Suppressor macrophage treated with lipopolysaccharide for 1 hour (primary cell): ENCODE measurements around the gene FANCG.

Experiments
- DNase-seq, 3 donors: peaks; one replicate each; pipeline ENCODE4 v3.0.0-alpha.2; 2020 to 2022

The FANCG gene

DNA sequence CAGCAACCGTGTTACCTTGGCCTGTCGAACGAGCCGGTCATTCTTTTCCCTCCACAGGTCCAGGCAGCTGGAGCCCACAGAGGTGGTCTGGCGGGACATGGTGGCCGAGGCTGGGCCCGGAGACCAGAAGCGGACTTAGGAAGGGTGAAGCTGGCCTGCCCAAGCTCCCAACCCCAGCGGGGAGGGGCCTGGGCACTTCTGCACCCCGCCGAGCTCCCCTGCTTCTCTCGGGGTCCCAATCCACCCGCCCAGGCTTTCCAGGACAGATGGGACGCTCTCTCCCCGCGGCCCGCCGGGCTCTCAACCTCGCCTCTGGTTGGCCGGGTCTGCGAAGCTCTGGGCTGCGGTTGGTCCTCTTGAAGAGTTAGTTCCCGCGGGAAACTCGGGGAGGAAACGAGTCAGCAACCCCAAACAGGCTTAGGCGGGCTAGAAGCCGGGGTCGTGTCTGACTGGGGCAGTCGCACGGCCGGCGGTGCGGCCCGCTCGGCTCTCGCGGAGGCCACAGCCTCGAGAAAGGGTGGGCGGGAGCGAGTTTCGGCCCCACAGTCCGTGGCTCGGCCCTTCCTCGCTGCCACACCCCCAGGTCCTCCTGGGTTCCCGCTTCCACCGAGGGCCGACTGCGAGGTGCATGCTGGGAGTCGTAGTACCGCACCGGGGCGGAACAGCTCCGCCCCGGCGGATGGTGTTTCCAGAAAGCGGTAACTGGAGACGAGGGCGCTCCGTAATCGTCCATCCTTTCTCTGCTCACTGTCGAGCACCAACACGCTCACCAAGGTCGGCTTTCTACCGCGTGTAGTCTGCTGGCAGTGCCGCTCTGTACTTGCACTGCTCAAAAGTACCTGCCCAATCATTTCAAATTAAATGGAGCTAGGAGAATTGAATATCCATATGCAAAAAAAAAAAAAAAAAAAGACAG lies at the start of gene FANCG:
Gene FANCG, minus strand, starts transcription at position 517 of the 916 bp plus-strand sequence. Its CDS starts 418 bp downstream, at position 99.
- peak; percentile 91 to 95 (median 94) for DNase-seq

DNA sequence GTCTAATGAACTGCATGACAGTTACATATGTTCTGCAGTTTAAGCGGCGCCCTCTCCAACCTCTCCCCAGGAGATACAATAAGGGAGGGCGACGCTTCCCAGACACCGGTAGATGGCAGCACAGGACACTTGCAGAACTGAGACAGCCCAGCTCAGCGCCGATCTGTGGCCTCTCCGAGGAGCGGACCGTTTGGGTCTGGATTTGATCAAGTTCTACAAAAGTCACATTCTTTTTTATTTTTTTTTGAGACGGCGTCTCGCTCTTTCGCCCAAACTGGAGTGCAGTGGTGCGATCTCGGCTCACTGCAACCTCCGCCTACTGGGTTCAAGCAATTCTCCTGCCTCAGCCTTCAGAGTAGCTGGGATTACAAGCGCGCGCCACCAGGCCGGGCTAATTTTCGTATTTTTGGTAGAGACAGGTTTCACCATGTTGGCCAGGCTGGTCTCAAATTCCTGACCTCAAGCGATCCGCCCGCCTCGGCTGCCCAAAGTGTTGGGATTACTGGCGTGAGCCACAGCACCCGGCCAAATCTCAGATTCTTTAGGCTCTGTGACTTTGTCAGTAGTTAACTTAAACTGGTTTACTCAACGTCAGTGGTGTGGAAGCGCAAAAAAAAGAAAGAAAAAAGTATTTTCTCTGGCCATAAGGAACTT lies 37.3 kb upstream of the FANCG start:
- DNase-seq, result peak; percentile 95 to 97 (median 95)

DNA sequence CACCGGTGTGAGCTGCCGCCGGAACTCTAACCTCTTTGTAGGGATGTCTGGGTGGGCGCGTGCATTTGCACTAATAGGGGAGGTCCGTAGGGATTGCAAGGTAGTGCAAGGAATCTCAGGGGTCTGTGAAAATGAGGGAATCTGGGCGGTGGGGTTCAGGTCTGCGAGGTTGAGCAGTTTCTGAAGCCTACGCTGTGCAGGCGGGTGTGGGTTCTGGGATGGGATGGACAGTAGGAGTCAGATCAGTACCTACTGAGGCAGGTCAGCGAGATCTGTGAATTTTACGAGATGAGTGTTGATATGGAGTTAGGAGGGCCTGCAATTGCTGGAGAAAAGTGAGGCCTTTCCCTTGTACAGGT lies 36.8 kb upstream of the FANCG start:
- no peak for DNase-seq

DNA sequence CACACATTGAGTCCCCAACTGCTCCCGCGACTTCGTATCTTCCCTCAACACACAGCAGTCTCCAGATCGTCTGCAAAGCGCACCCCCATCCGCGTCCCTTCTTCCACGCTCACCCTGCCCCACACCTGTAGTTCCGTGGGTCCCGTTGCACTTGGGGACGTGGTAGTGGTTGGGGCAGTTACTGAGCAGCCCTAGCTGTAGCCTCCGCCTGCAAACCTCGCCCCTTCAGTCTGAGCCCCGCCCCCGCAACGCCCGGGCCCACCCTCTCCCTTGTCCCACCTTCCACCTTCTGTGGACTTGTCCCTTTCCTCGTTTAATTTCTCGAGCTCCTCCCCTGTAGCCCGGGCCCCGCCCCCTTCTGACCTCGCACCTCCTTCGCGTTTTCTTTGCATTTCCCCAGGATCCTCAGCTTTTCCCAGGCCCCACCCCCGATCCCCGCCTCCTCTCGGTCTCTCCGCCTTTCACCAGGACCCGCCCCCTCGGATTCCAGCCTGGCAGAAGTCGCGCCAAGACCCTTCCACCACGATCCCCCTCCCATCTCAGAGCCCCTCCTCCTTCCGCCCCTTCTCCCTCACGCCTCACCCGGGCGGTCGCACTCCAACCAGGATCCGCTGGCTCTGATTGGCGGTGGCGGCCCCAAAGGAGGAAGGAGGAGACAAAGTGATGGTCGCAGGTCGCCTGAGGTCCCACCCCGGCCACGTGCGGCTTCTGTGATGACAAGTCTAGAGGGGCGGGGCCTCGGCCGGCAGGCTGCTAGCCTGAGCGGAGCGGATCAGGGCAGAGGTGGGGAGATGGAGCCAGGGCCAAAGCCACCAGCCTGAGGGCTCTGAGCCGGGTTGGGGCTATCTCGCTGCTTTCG lies 36.2 kb upstream of the FANCG start, which contains the start of gene ATOSB:
Gene ATOSB, minus strand, starts transcription at position 183 of the 859 bp plus-strand sequence. CDS start 7,588 bp downstream, outside the sequence.
- DNase-seq, result peak; percentile 97 to 98 (median 98)

DNA sequence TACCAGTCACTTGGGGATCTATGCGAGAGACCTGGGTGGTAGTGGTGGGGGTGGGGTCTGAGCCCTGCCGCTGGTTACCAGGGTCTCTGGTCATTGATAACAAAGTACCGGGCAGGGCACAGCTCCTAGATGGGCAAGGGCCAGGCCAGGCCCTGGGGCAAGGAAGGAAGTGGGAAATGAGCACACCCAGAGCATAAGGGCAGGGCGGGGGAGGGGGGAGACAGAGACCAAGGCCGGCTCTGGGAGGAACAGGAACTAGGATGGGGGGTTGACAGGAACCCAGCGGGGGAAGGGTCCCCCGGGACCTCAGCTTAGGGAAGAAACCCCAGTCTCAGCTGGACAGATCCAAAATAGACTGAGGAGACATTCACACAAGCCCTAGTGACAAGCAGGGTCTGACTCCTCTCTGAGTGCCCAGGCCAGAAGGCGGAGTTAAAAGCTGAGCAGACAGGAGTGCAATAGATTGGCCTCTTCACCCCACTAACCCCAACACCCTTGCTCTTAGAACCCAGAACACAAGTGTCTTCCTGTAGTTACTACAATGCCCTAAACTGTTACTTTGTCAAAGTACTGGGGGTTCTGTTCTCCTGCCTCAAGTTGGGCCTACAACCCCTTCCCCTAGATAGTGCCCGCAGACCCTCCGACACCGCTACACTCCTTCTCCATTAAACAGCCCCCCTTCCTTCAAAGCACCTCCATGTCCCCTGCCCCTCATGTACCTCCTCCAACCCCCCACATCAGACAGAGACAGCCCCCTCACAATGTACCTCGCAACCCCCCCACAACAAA lies 35.3 kb upstream of the FANCG start:
- DNase-seq, result peak; percentile 73 to 83 (median 79)

GRCh38 chr9:35114113-35114839 lies 34.5 kb upstream of the FANCG start:
- peak; percentile 90 to 93 (median 92) for DNase-seq

- peak; percentile 88 to 91 (median 90) for DNase-seq
Measured at GRCh38 chr9:35112257-35113020, 32.7 kb upstream of the FANCG start.

- peak; percentile 99 for DNase-seq
Measured at GRCh38 chr9:35111001-35111933, 31.5 kb upstream of the FANCG start.

GRCh38 chr9:35110327-35110761 lies 30.6 kb upstream of the FANCG start:
- DNase-seq, result peak; percentile 20 to 40 (median 31)

GRCh38 chr9:35108946-35109575 lies 29.3 kb upstream of the FANCG start:
- DNase-seq, result no peak

GRCh38 chr9:35108461-35108860 lies 28.7 kb upstream of the FANCG start:
- DNase-seq, result no peak

DNA sequence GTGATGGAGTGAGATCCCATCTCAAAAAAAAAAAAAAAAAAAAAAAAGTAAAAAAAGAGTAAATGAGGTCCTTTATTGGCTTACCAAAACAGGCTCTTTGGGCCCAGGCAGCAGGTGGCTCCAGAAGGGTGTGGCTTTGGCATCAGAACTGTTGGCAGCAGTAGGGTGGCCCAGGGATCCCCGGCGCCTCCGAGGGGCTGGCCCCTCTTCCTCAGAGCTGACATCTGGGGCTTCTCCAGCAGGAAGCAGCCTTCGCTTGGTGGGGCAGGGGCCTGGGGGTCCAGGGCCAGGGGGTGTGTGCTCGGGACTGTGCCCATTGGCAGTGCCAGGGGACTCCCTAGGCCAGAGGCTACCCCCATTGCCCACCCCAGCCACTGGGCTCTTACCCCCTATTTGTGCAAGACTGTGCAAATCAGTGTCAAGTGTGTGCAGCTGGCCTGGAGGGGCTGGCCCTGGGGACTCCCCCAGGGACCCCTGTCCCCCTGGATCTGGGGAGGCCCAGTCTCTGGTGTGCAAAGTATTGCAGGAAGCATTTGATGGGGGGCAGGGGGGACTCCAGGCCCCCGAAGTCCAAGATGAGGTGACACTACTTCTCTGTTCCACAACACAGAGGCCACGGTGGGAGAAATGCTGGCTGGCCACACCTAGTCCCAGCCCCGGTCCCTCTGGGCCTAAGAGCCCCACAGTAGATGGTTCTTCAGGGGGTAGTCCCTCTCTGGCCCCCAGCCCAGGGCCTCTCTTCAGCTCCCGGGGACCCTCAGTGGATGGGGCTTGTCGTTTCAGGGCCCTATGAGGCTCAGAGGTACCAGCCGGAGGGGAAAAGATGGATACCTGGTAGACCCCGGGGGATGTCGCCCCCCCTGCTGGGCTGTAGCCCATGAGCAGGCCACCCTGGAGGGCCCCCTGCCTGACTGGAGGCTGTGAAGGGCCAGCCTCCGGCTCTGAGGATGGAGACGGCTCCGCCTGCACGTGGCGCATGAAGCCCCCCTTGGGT lies 27.9 kb upstream of the FANCG start:
- no peak for DNase-seq

DNA sequence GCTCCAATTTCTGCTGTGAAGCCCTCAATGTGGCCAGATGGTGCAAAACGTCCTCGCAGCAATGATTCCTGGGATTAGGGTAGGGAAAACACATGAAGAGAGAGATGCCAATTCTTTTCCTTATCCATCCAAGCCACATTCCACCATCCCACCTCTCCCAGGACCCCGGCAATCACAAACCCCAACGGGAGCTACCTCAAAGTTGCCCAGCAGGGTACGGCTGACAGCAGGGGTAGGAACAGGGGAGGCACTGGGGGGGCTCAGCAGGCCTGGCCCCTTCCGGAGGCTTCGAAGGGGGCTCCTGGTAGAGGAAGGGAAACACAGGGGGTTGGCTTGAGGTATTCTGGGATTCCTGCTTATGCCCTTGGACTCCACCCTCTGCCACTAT lies 26.6 kb upstream of the FANCG start:
- no peak for DNase-seq

GRCh38 chr9:35105571-35106342 lies 26.0 kb upstream of the FANCG start:
- no peak for DNase-seq

- DNase-seq, result no peak
Measured at GRCh38 chr9:35105126-35105525, 25.4 kb upstream of the FANCG start.

- peak in 1 of 3 donors; percentile 18 for DNase-seq
Measured at GRCh38 chr9:35104586-35104985, 24.8 kb upstream of the FANCG start.
